ENCODE results near the gene TGFBI.

TGFBI gene

GRCh38 chr5:136028782-136029742, at the start of gene TGFBI:
Gene TGFBI (plus strand): TSS chr5:136028988. CDS start chr5:136029056, 68 bp downstream.
- in situ Hi-C loops (cut with MboI; ENCODE audit: low sequenced_read_pairs) = no loop called here

GRCh38 chr5:135978993-135979392, 49.8 kb upstream of the TGFBI start:
- in situ Hi-C loops (cut with MboI; ENCODE audit: low sequenced_read_pairs) = no loop called here

GRCh38 chr5:135979510-135979909, 49.3 kb upstream of the TGFBI start:
- in situ Hi-C loops (cut with MboI; ENCODE audit: low sequenced_read_pairs) = no loop called here

GRCh38 chr5:135980620-135981019, 48.2 kb upstream of the TGFBI start:
- in situ Hi-C loops (cut with MboI; ENCODE audit: low sequenced_read_pairs) = no loop called here

GRCh38 chr5:135985951-135986350, 42.8 kb upstream of the TGFBI start:
- in situ Hi-C loops (cut with MboI; ENCODE audit: low sequenced_read_pairs) = no loop called here

- in situ Hi-C loops (cut with MboI; ENCODE audit: low sequenced_read_pairs) = no loop called here
Measured at GRCh38 chr5:135986401-135986800, 42.4 kb upstream of the TGFBI start.

GRCh38 chr5:135986891-135987401, 41.8 kb upstream of the TGFBI start:
- in situ Hi-C loops (cut with MboI; ENCODE audit: low sequenced_read_pairs) = no loop called here

GRCh38 chr5:135988546-135988945, 40.2 kb upstream of the TGFBI start:
- in situ Hi-C loops (cut with MboI; ENCODE audit: low sequenced_read_pairs) = no loop called here

- in situ Hi-C loops (cut with MboI; ENCODE audit: low sequenced_read_pairs) = no loop called here
Measured at GRCh38 chr5:135989686-135990085, 39.1 kb upstream of the TGFBI start.

- in situ Hi-C loops (cut with MboI; ENCODE audit: low sequenced_read_pairs) = no loop called here
Measured at GRCh38 chr5:135990528-135991255, 38.1 kb upstream of the TGFBI start.

- in situ Hi-C loops (cut with MboI; ENCODE audit: low sequenced_read_pairs) = no loop called here
Measured at GRCh38 chr5:135991429-135991828, 37.4 kb upstream of the TGFBI start.

- in situ Hi-C loops (cut with MboI; ENCODE audit: low sequenced_read_pairs) = no loop called here
Measured at GRCh38 chr5:135993335-135993879, 35.4 kb upstream of the TGFBI start.

GRCh38 chr5:135993880-135994636, 34.7 kb upstream of the TGFBI start:
- in situ Hi-C loops (cut with MboI; ENCODE audit: low sequenced_read_pairs) = no loop called here

- in situ Hi-C loops (cut with MboI; ENCODE audit: low sequenced_read_pairs) = no loop called here
Measured at GRCh38 chr5:135995976-135996375, 32.8 kb upstream of the TGFBI start.

- in situ Hi-C loops (cut with MboI; ENCODE audit: low sequenced_read_pairs) = no loop called here
Measured at GRCh38 chr5:135996611-135997010, 32.2 kb upstream of the TGFBI start.

GRCh38 chr5:135997673-135998335, 31.0 kb upstream of the TGFBI start:
- in situ Hi-C loops (cut with MboI; ENCODE audit: low sequenced_read_pairs) = no loop called here

- in situ Hi-C loops (cut with MboI; ENCODE audit: low sequenced_read_pairs) = no loop called here
Measured at GRCh38 chr5:135998889-135999288, 29.9 kb upstream of the TGFBI start.

- in situ Hi-C loops (cut with MboI; ENCODE audit: low sequenced_read_pairs) = no loop called here
Measured at GRCh38 chr5:135999406-136000139, 29.2 kb upstream of the TGFBI start.

GRCh38 chr5:136000147-136000546, 28.6 kb upstream of the TGFBI start:
- in situ Hi-C loops (cut with MboI; ENCODE audit: low sequenced_read_pairs) = no loop called here
